GM10266 (cell line): ENCODE measurements around the gene NTSR1.

ENCODE experiments used
- DNase-seq: peaks from one replicate; pipeline ENCODE4 v3.0.0; 2012; ENCODE audit errors: extremely low spot score
- CTCF ChIP-seq: IDR thresholded peaks from 2 replicates; pipeline ENCODE4 v1.5.1; 2012; ENCODE audit warnings: mild to moderate bottlenecking, low read depth; ENCODE audit not compliant: control insufficient read depth, insufficient read depth; ENCODE audit errors: missing control alignments

NTSR1 gene

GRCh38 chr20:62774762-62775161 lies 66.1 kb downstream of the NTSR1 start:
- TF ChIP-seq CTCF = no peak
- no peak for DNase-seq

- no peak for DNase-seq
- no peak for TF ChIP-seq CTCF
These were observed 66.6 kb downstream of the NTSR1 start for GRCh38 chr20:62775206-62775605.

- TF ChIP-seq CTCF = no peak
- no peak for DNase-seq
These were observed 67.5 kb downstream of the NTSR1 start for GRCh38 chr20:62776035-62776691.

- TF ChIP-seq CTCF = no peak
- peak; percentile 85 for DNase-seq
These were observed 68.3 kb downstream of the NTSR1 start for GRCh38 chr20:62776692-62777527.

GRCh38 chr20:62777528-62777830 lies 68.8 kb downstream of the NTSR1 start:
- DNase-seq = no peak
- TF ChIP-seq CTCF = no peak

- no peak for DNase-seq
- no peak for TF ChIP-seq CTCF
These were observed 69.4 kb downstream of the NTSR1 start for GRCh38 chr20:62778058-62778457.

- no peak for DNase-seq
- TF ChIP-seq CTCF = no peak
These were observed 70.2 kb downstream of the NTSR1 start for GRCh38 chr20:62778601-62779416.
